Measurements from ENCODE around the gene CLEC16A. TPM values are rescaled to one million over a fixed set of nuclear protein-coding genes. Genes with fewer than 3 reads are reported as not detected.

The CLEC16A gene
- total and polyA plus RNA-seq, 2 donors (not counting 1 experiment from before 2014, with no cell fraction given), result 21.9 to 79.5 TPM

DNA sequence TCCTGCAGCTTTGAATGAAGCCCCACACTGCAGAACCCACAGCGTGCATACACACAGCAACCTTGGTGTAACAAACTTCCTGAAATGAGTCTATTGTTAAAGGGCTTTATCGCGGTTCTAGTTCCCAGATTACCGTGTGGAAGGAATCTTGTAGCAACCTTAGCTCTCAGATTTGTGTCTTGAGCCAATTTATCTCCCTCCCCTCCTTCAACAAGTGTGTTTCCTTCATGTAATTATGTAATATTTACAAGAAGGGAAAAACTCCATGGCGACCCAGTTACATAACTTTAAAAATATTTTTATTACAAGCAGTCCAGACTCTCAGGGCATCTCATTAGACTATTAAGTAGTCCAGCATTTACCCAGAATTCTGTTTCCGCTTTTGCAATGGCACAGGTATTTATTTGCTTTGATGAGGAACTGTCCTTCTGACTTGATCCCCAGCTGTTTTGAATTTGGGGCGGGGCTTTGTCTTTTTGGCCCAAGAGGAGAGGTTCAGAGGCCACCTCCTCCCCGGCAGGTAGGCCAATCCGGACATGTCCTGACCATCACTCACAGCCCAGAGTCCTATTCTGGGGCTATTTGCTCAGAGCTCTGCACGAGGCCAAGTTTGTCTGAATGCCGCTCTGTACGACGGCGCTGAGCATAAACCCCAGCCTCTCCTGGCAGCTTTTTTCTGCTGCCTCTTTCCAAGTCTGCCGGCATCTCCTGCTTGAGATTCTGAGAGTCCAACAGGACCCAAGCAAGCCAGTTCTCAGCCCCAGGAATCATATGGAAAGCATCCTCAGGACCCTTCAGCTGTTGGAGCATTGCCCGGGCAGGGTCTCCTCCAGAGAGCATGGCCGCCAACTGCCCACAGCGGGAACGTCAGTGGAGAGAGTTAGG lies 35.6 kb downstream of the CLEC16A start:
- TF ChIP-seq, protein P1, sequence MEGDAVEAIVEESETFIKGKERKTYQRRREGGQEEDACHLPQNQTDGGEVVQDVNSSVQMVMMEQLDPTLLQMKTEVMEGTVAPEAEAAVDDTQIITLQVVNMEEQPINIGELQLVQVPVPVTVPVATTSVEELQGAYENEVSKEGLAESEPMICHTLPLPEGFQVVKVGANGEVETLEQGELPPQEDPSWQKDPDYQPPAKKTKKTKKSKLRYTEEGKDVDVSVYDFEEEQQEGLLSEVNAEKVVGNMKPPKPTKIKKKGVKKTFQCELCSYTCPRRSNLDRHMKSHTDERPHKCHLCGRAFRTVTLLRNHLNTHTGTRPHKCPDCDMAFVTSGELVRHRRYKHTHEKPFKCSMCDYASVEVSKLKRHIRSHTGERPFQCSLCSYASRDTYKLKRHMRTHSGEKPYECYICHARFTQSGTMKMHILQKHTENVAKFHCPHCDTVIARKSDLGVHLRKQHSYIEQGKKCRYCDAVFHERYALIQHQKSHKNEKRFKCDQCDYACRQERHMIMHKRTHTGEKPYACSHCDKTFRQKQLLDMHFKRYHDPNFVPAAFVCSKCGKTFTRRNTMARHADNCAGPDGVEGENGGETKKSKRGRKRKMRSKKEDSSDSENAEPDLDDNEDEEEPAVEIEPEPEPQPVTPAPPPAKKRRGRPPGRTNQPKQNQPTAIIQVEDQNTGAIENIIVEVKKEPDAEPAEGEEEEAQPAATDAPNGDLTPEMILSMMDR (IDR thresholded peaks at IDR 0.05), result no peak
- no peak for TF ChIP-seq EZH2 (IDR thresholded peaks at IDR 0.05; ENCODE audit: borderline replicate concordance, insufficient read depth, low read depth, low read length, poor library complexity, severe bottlenecking)

More for the DNA sequence above, 35.6 kb downstream of the CLEC16A start:
- ChIA-PET CTCF (interaction anchor here (0.7 to 2.2 kb wide), 15 partner anchors 8 to 552 kb away, joined by 3 to 29 read pairs (median 4); partner anchors contain the start of gene SOCS1), POLR2A (interaction anchor here (0.9 to 1.2 kb wide), 4 partner anchors 11 to 277 kb away, joined by 3 to 4 read pairs (median 4); no protein-coding TSS in a partner anchor)
- intact Hi-C loops (cut with micrococcal nuclease), result loop anchor here (5.0 kb wide), 1 partner anchor 127 kb away; no protein-coding TSS in a partner anchor
- H3K4me2 ChIP-seq (replicated peaks; ENCODE audit: low read depth, low read length, poor library complexity, severe bottlenecking), result no peak overlapping the region
- H3K9me3 ChIP-seq (ENCODE audit: control extremely low read depth in 1 of 3, control insufficient read depth in 2 of 3, insufficient read depth in 1 of 3, low read length in 2 of 3), result no peaks in the 10 kb centered on the region
- H3K9ac ChIP-seq (ENCODE audit: low read length), result no peak overlapping the region
- H3K4me3 ChIP-seq (ENCODE audit: control extremely low read depth in 1 of 5, extremely low read depth in 1 of 5, insufficient read depth in 1 of 5, low read depth in 2 of 5, low read length in 4 of 5), result no peak overlapping the region
- Mint-ChIP-seq H3K9me3 (ENCODE audit: insufficient read depth) (no peaks in the 10 kb centered on the region), H3K4me1 (peaks cover 36% of the 10 kb centered on the region), H3K27me3 (no peaks in the 10 kb centered on the region), H3K27ac (peak overlapping the region; percentile 76), H3K4me3 (no peak overlapping the region)
- no peaks in the 10 kb centered on the region for H3K27me3 ChIP-seq (replicated peaks in 1 of 4; ENCODE audit: control extremely low read depth in 1 of 4, control insufficient read depth in 3 of 4, insufficient read depth in 4 of 4, low read length in 3 of 4)
- ATAC-seq (ENCODE audit: low read depth), result no peak
- no peak overlapping the region for H3K27ac ChIP-seq (ENCODE audit: low read length in 2 of 2)
- peaks cover 4 to 22% of the 10 kb centered on the region in 2 donors for H3K4me1 ChIP-seq (ENCODE audit: control insufficient read depth in 2 of 2, insufficient read depth in 2 of 2, low read length in 2 of 2)
- WGBS (ENCODE audit: insufficient coverage), result 95% methylated on average over 15 of the region's 19 CpGs
- no peak overlapping the region for H2AFZ ChIP-seq (ENCODE audit: insufficient read depth, low read depth, low read length, poor library complexity, severe bottlenecking)
- H4K20me1 ChIP-seq (ENCODE audit: control insufficient read depth, insufficient read depth, low read length, poor library complexity, severe bottlenecking), result no peaks in the 10 kb centered on the region
- DNase-seq, result no peak
- peaks cover 5% of the 10 kb centered on the region for H3K79me2 ChIP-seq (ENCODE audit: control insufficient read depth, insufficient read depth, low read length)
- peaks cover 5 to 48% of the 10 kb centered on the region in 2 experiments for H3K36me3 ChIP-seq (replicated peaks in 1 of 2; ENCODE audit: control extremely low read depth in 1 of 2, control insufficient read depth in 1 of 2, extremely low read depth in 1 of 2, insufficient read depth in 2 of 2, low read length in 1 of 2)
